Left ventricle myocardium inferior (tissue), 1 donor: Measurements from ENCODE around the gene AMD1. TPM values are rescaled to one million over a fixed set of nuclear protein-coding genes. Genes with fewer than 3 reads are reported as not detected.

Source experiments
- DNase-seq: peaks from one replicate; pipeline ENCODE4 v3.0.0-alpha.2; 2020
- H3K27ac ChIP-seq: fragments of 200-600 bp; replicated peaks from 2 replicates; pipeline ENCODE4 v1.8.0; 2021
- H3K27me3 ChIP-seq: fragments of 200-600 bp; 2 replicates; pipeline ENCODE4 v1.8.0; 2021; ENCODE audit warnings: low read depth
- H3K36me3 ChIP-seq: fragments of 200-600 bp; 2 replicates; pipeline ENCODE4 v1.8.0; 2021
- H3K4me1 ChIP-seq: fragments of 200-600 bp; 2 replicates; pipeline ENCODE4 v1.8.0; 2021
- H3K4me3 ChIP-seq: fragments of 200-600 bp; 2 replicates; pipeline ENCODE4 v1.8.0; 2021; ENCODE audit warnings: mild to moderate bottlenecking, moderate library complexity
- H3K9me3 ChIP-seq: fragments of 200-600 bp; replicated peaks from 2 replicates; pipeline ENCODE4 v1.8.0; 2021
- CTCF ChIP-seq: fragments of 200-600 bp; IDR thresholded peaks from 2 replicates; pipeline ENCODE4 v1.8.0; 2021; ENCODE audit warnings: antibody characterized with exemption, mild to moderate bottlenecking, borderline replicate concordance
- intact Hi-C: fragments of 100-400 bp; cut with micrococcal nuclease; formaldehyde crosslinking; loops from one replicate; pipeline ENCODE4 v1.11.0; 2022
- total RNA-seq: library from RNA; stranded (reverse); fragmentation: NEBNext Ultra II Directional; extraction: Animal tissue kit (Norgen Biotek cat#: 25700); gene quantifications from one replicate; pipeline ENCODE4 v1.2.1, GENCODE V29; 2021
- donor health status: DM: no; HTN: yes; CAD: no; lungs with severe emphysema.

AMD1 gene
- total RNA-seq, 1 donor from 2014 or later: 72.8 TPM

GRCh38 chr6:110878751-110879522 lies 4.4 kb downstream of the AMD1 start:
- intact Hi-C loops: loop anchor here (10.0 kb wide), 1 partner anchor 64 kb away; the partner anchor contains the start of gene CDK19
- Histone ChIP-seq H3K27me3 (no peaks in the 10 kb centered on the region), H3K4me3 (peak overlapping the region; percentile 93), H3K4me1 (peaks cover 95% of the 10 kb centered on the region), H3K27ac (peak overlapping the region; percentile 22), H3K9me3 (no peaks in the 10 kb centered on the region), H3K36me3 (no peaks in the 10 kb centered on the region)
- DNase-seq: no peak
- TF ChIP-seq CTCF: peak; percentile 54

GRCh38 chr6:110880651-110881050 lies 6.1 kb downstream of the AMD1 start:
- Histone ChIP-seq H3K4me3 (no peak overlapping the region), H3K9me3 (no peaks in the 10 kb centered on the region), H3K4me1 (peaks cover 95% of the 10 kb centered on the region), H3K27ac (peak overlapping the region; percentile 77), H3K27me3 (no peaks in the 10 kb centered on the region), H3K36me3 (no peaks in the 10 kb centered on the region)
- no peak for DNase-seq
- intact Hi-C loops: no loop called here
- TF ChIP-seq CTCF: no peak

- H3K27me3 ChIP-seq: no peaks in the 10 kb centered on the region
- no peaks in the 10 kb centered on the region for H3K9me3 ChIP-seq
- no peak for TF ChIP-seq CTCF
- H3K4me3 ChIP-seq: peak overlapping the region; percentile 22
- intact Hi-C loops: no loop called here
- peaks cover 97% of the 10 kb centered on the region for H3K4me1 ChIP-seq
- H3K36me3 ChIP-seq: no peaks in the 10 kb centered on the region
- peak overlapping the region; percentile 77 for H3K27ac ChIP-seq
- DNase-seq: no peak
Measured at GRCh38 chr6:110881546-110882273, 7.1 kb downstream of the AMD1 start.

GRCh38 chr6:110882274-110882619 lies 7.7 kb downstream of the AMD1 start:
- no peak for TF ChIP-seq CTCF
- peak overlapping the region; percentile 77 for H3K27ac ChIP-seq
- no peak for DNase-seq
- intact Hi-C loops: no loop called here
- H3K4me1 ChIP-seq: peaks cover 92% of the 10 kb centered on the region
- peak overlapping the region; percentile 22 for H3K4me3 ChIP-seq
- no peaks in the 10 kb centered on the region for H3K27me3 ChIP-seq
- H3K9me3 ChIP-seq: no peaks in the 10 kb centered on the region
- H3K36me3 ChIP-seq: no peaks in the 10 kb centered on the region

- Histone ChIP-seq H3K9me3 (no peaks in the 10 kb centered on the region), H3K4me3 (peak overlapping the region; percentile 22), H3K4me1 (peaks cover 85% of the 10 kb centered on the region), H3K36me3 (no peaks in the 10 kb centered on the region), H3K27me3 (no peaks in the 10 kb centered on the region), H3K27ac (peak overlapping the region; percentile 77)
- intact Hi-C loops: no loop called here
- TF ChIP-seq CTCF: no peak
- DNase-seq: no peak
Measured at GRCh38 chr6:110882824-110883554, 8.4 kb downstream of the AMD1 start.
